ENCODE results near the gene NUTM2B.
"Not testable (repeated sequence)": the region's sequence is repeated elsewhere in the genome, so short reads cannot be mapped to it uniquely, and the experiment has no call there.

Gene NUTM2B

GRCh38 chr10:79748510-79748909 lies 45.5 kb downstream of the NUTM2B start:
- not testable (repeated sequence) for DNase-seq (ENCODE audit: low read depth in 2 of 2)

- not testable (repeated sequence) for DNase-seq (ENCODE audit: low read depth in 2 of 2)
Measured at GRCh38 chr10:79753601-79754000, 50.6 kb downstream of the NUTM2B start.

- DNase-seq (ENCODE audit: low read depth in 2 of 2) = not testable (repeated sequence)
Measured at GRCh38 chr10:79758297-79758993, 55.4 kb downstream of the NUTM2B start.
